AG10803 (cell line): ENCODE results near the gene PCDH9.

Experiments used
- DNase-seq: peaks from one replicate; pipeline ENCODE4 v3.0.0; 2010; ENCODE audit warnings: low read depth
- H3K4me3 ChIP-seq: 2 replicates; pipeline ENCODE4 v1.5.1; 2011; ENCODE audit warnings: mild to moderate bottlenecking, low read length, control low read depth
- CTCF ChIP-seq: conservative IDR thresholded peaks from 2 replicates; pipeline ENCODE4 v1.5.1; 2011; ENCODE audit warnings: mild to moderate bottlenecking, low read length, control low read depth, inconsistent platforms

PCDH9 gene

GRCh38 chr13:67062160-67062559, 168.0 kb downstream of the PCDH9 start:
- TF ChIP-seq CTCF = no peak
- DNase-seq = no peak
- no peak overlapping the region for H3K4me3 ChIP-seq

GRCh38 chr13:67061750-67062149, 168.4 kb downstream of the PCDH9 start:
- no peak overlapping the region for H3K4me3 ChIP-seq
- DNase-seq = no peak
- TF ChIP-seq CTCF = no peak

- no peak overlapping the region for H3K4me3 ChIP-seq
- TF ChIP-seq CTCF = no peak
- DNase-seq = no peak
Observed at GRCh38 chr13:67052550-67053490, 177.3 kb downstream of the PCDH9 start.

- no peak for DNase-seq
- no peak overlapping the region for H3K4me3 ChIP-seq
- no peak for TF ChIP-seq CTCF
Observed at GRCh38 chr13:67049744-67050143, 180.4 kb downstream of the PCDH9 start.

- peak; percentile 15 for DNase-seq
- no peak overlapping the region for H3K4me3 ChIP-seq
- no peak for TF ChIP-seq CTCF
Observed at GRCh38 chr13:67048821-67049150, 181.3 kb downstream of the PCDH9 start.

GRCh38 chr13:67048084-67048820, 181.9 kb downstream of the PCDH9 start:
- DNase-seq = peak; percentile 8
- no peak for TF ChIP-seq CTCF
- no peak overlapping the region for H3K4me3 ChIP-seq
